Mesendoderm (in vitro differentiated cells): ENCODE data around the gene TRAPPC6A.

ENCODE experiments used
- DNase-seq: peaks from one replicate; pipeline ENCODE4 v3.0.0; 2013
- H2AK5ac ChIP-seq: 2 replicates; pipeline ENCODE4 v1.6.1; 2013; ENCODE audit warnings: low read length, inconsistent platforms
- H2BK120ac ChIP-seq: 2 replicates; pipeline ENCODE4 v1.6.1; 2013; ENCODE audit warnings: low read depth, mild to moderate bottlenecking, low read length, moderate library complexity, mixed read lengths
- H2BK15ac ChIP-seq: replicated peaks from 2 replicates; pipeline ENCODE4 v1.6.1; 2013; ENCODE audit warnings: low read depth, mild to moderate bottlenecking, moderate library complexity
- H2BK5ac ChIP-seq: 2 replicates; pipeline ENCODE4 v1.6.1; 2013; ENCODE audit warnings: low read length, inconsistent platforms
- H3K18ac ChIP-seq: 2 replicates; pipeline ENCODE4 v1.6.1; 2013; ENCODE audit warnings: mild to moderate bottlenecking, low read length, mixed read lengths
- H3K23ac ChIP-seq: one replicate; pipeline ENCODE4 v1.6.1; 2013; ENCODE audit warnings: low read length
- H3K27ac ChIP-seq: 2 replicates; pipeline ENCODE4 v1.5.1; 2013; ENCODE audit warnings: low read depth, mild to moderate bottlenecking, inconsistent platforms, low read length, moderate library complexity
- H3K27me3 ChIP-seq: 2 replicates; pipeline ENCODE4 v1.6.1; 2013; ENCODE audit warnings: low read length, control low read depth, mild to moderate bottlenecking, inconsistent platforms; ENCODE audit not compliant: insufficient read depth, poor library complexity
- H3K36me3 ChIP-seq: 2 replicates; pipeline ENCODE4 v1.6.1; 2013; ENCODE audit warnings: low read length, inconsistent platforms; ENCODE audit not compliant: control insufficient read depth, insufficient read depth
- H3K4ac ChIP-seq: one replicate; pipeline ENCODE4 v1.6.1; 2013; ENCODE audit warnings: low read depth, mild to moderate bottlenecking, low read length, moderate library complexity
- H3K4me1 ChIP-seq: 2 replicates; pipeline ENCODE4 v1.6.1; 2013; ENCODE audit warnings: low read depth, low read length, inconsistent platforms; ENCODE audit not compliant: control insufficient read depth
- H3K4me2 ChIP-seq: 2 replicates; pipeline ENCODE4 v1.6.1; 2013; ENCODE audit warnings: low read length
- H3K4me3 ChIP-seq: 2 replicates; pipeline ENCODE4 v1.5.1; 2013; ENCODE audit warnings: mild to moderate bottlenecking, low read length
- H3K56ac ChIP-seq: one replicate; pipeline ENCODE4 v1.6.1; 2013; ENCODE audit warnings: low read length
- H3K79me1 ChIP-seq: 2 replicates; pipeline ENCODE4 v1.6.1; 2013; ENCODE audit warnings: low read length, inconsistent platforms
- H3K79me2 ChIP-seq: 2 replicates; pipeline ENCODE4 v1.6.1; 2013; ENCODE audit warnings: mild to moderate bottlenecking, low read length; ENCODE audit not compliant: control insufficient read depth, insufficient read depth
- H3K9ac ChIP-seq: 2 replicates; pipeline ENCODE4 v1.6.1; 2013; ENCODE audit warnings: low read length, inconsistent platforms
- H4K5ac ChIP-seq: one replicate; pipeline ENCODE4 v1.6.1; 2013; ENCODE audit warnings: low read length
- H4K8ac ChIP-seq: one replicate; pipeline ENCODE4 v1.6.1; 2013; ENCODE audit warnings: low read depth, mild to moderate bottlenecking, control low read depth, low read length, moderate library complexity
- WGBS: extraction: QIAGEN DNeasy Blood & Tissue Kit; methylation state at CpG from one replicate; pipeline ENCODE4 v1.1.7; 2013; ENCODE audit warnings: low lambda C conversion rate, missing lambda C conversion rate; ENCODE audit not compliant: insufficient coverage; ENCODE audit errors: extremely low coverage; 5-methylcytosine and 5-hydroxymethylcytosine counted together

The TRAPPC6A gene

GRCh38 chr19:45142016-45142725 is 35.9 kb downstream of the TRAPPC6A start:
- Histone ChIP-seq H3K27me3 (no peaks in the 10 kb centered on the region), H3K4me3 (no peak overlapping the region), H2BK120ac (no peak overlapping the region), H3K18ac (no peak overlapping the region), H2BK15ac (no peak overlapping the region), H3K56ac (no peak overlapping the region), H3K23ac (no peak overlapping the region), H4K8ac (no peak overlapping the region), H4K5ac (no peak overlapping the region), H3K79me2 (no peaks in the 10 kb centered on the region), H2AK5ac (no peak overlapping the region), H3K79me1 (no peaks in the 10 kb centered on the region), H3K4ac (no peak overlapping the region), H3K4me2 (no peak overlapping the region), H2BK5ac (no peak overlapping the region), H3K4me1 (no peaks in the 10 kb centered on the region), H3K36me3 (peaks cover 1% of the 10 kb centered on the region), H3K9ac (no peak overlapping the region), H3K27ac (no peak overlapping the region)
- WGBS: no CpG with 5 or more reads among the region's 33 CpGs
- no peak for DNase-seq

- Histone ChIP-seq H3K9ac (no peak overlapping the region), H4K5ac (no peak overlapping the region), H3K23ac (no peak overlapping the region), H3K4me2 (no peak overlapping the region), H2BK120ac (no peak overlapping the region), H2BK15ac (no peak overlapping the region), H3K4ac (no peak overlapping the region), H3K79me1 (no peaks in the 10 kb centered on the region), H3K27me3 (no peaks in the 10 kb centered on the region), H3K79me2 (no peaks in the 10 kb centered on the region), H2AK5ac (no peak overlapping the region), H3K56ac (no peak overlapping the region), H3K18ac (no peak overlapping the region), H2BK5ac (no peak overlapping the region), H3K36me3 (peaks cover 1% of the 10 kb centered on the region), H3K27ac (no peak overlapping the region), H4K8ac (no peak overlapping the region), H3K4me1 (no peaks in the 10 kb centered on the region), H3K4me3 (no peak overlapping the region)
- DNase-seq: no peak
- no CpG with 5 or more reads among the region's 28 CpGs for WGBS
These were observed 36.7 kb downstream of the TRAPPC6A start for GRCh38 chr19:45141203-45141900.

DNA sequence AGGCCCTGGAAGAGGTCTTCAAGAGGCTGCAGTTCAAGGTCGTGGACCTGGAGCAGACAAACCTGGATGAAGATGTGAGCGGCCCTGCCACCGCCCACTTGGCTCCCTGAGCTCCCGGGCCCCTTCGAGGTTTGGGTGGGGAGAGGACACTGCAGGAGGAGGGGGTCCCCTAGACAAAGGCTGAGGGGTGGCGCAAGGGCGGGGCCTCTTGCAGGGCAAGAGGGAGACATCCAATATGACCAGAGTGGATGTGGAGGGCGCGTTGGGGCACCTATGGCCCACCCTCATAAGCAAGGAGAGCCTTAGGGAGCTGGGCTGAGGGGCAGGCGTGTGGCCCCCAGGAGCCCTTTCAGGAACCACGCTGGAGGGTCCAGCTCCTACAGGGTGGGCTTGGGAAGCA is 37.5 kb downstream of the TRAPPC6A start:
- Histone ChIP-seq H2AK5ac (no peak overlapping the region), H3K79me2 (no peaks in the 10 kb centered on the region), H3K27ac (no peak overlapping the region), H2BK5ac (no peak overlapping the region), H2BK120ac (no peak overlapping the region), H3K9ac (no peak overlapping the region), H4K5ac (no peak overlapping the region), H3K4me1 (no peaks in the 10 kb centered on the region), H3K23ac (no peak overlapping the region), H3K18ac (no peak overlapping the region), H3K4me2 (no peak overlapping the region), H2BK15ac (no peak overlapping the region), H3K56ac (no peak overlapping the region), H3K4me3 (no peak overlapping the region), H3K27me3 (no peaks in the 10 kb centered on the region), H3K79me1 (no peaks in the 10 kb centered on the region), H3K36me3 (peaks cover 1% of the 10 kb centered on the region), H3K4ac (no peak overlapping the region), H4K8ac (no peak overlapping the region)
- no CpG with 5 or more reads among the region's 11 CpGs for WGBS
- DNase-seq: no peak

- H3K27ac ChIP-seq: no peak overlapping the region
- H4K5ac ChIP-seq: no peak overlapping the region
- no CpG with 5 or more reads among the region's 8 CpGs for WGBS
- no peak overlapping the region for H3K18ac ChIP-seq
- no peak overlapping the region for H2BK5ac ChIP-seq
- no peak overlapping the region for H3K4me2 ChIP-seq
- H3K27me3 ChIP-seq: no peaks in the 10 kb centered on the region
- no peaks in the 10 kb centered on the region for H3K4me1 ChIP-seq
- H2BK120ac ChIP-seq: no peak overlapping the region
- peaks cover 1% of the 10 kb centered on the region for H3K36me3 ChIP-seq
- no peaks in the 10 kb centered on the region for H3K79me1 ChIP-seq
- no peaks in the 10 kb centered on the region for H3K79me2 ChIP-seq
- no peak overlapping the region for H2AK5ac ChIP-seq
- no peak overlapping the region for H3K4ac ChIP-seq
- H3K56ac ChIP-seq: no peak overlapping the region
- H4K8ac ChIP-seq: no peak overlapping the region
- no peak for DNase-seq
- H3K4me3 ChIP-seq: no peak overlapping the region
- H3K9ac ChIP-seq: no peak overlapping the region
- no peak overlapping the region for H2BK15ac ChIP-seq
- H3K23ac ChIP-seq: no peak overlapping the region
These were observed 37.9 kb downstream of the TRAPPC6A start for GRCh38 chr19:45140144-45140503.

DNA sequence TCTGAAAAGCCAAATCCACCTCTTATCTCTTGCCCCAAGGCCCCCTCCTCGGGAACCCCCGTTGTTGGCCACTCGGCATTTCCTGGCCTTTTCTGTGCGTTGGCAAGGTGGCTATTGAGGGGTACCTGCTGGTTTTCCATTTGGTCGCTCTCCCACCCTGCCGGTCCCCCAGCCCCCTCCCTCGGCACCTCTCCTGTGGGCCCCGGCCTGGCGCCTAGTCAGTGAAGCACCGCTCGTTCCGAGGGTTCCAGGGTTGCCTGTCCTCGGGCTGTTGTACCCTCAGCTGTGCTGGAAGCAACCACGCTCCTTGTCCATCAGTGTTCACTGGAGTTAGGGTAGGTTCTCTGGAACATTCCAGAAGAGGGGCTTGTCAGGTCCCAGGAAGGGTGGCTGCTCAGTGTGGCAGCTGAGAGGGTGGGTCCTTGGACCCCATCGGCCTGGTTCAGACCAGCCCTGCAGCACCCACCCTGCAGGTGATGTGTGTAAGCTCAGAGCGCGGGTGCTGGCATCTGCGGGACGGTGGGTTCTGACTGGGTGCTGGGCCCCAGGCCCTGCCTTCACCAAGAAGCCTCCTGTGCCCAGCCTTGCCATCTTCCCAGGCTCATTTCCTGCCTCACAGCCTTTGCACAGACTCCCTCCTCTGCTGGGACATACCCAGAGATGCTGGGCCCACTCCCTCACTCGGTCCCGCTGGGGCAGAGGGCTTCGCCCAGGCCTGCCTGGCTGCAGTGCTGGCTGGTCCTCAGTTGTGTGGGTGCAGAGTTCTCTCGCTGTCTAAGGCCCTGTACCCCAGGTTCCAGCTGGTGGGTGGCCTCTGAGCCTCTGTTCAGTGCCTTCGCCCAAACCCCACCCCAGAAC is 38.5 kb downstream of the TRAPPC6A start:
- H3K9ac ChIP-seq: no peak overlapping the region
- H2BK5ac ChIP-seq: no peak overlapping the region
- H3K4ac ChIP-seq: no peak overlapping the region
- H3K4me1 ChIP-seq: no peaks in the 10 kb centered on the region
- no peak overlapping the region for H3K23ac ChIP-seq
- H2BK120ac ChIP-seq: no peak overlapping the region
- no peak overlapping the region for H4K8ac ChIP-seq
- no peaks in the 10 kb centered on the region for H3K27me3 ChIP-seq
- no peak overlapping the region for H3K4me2 ChIP-seq
- H4K5ac ChIP-seq: no peak overlapping the region
- H3K36me3 ChIP-seq: peaks cover 1% of the 10 kb centered on the region
- no CpG with 5 or more reads among the region's 24 CpGs for WGBS
- H2BK15ac ChIP-seq: no peak overlapping the region
- no peak overlapping the region for H3K18ac ChIP-seq
- H3K56ac ChIP-seq: no peak overlapping the region
- H3K79me2 ChIP-seq: no peaks in the 10 kb centered on the region
- no peak overlapping the region for H3K4me3 ChIP-seq
- H2AK5ac ChIP-seq: no peak overlapping the region
- peaks cover 2% of the 10 kb centered on the region for H3K79me1 ChIP-seq
- no peak overlapping the region for H3K27ac ChIP-seq
- no peak for DNase-seq
